Mucosa of descending colon (tissue), 3 donors: ENCODE data around the gene VKORC1. TPM values are rescaled to one million over a fixed set of nuclear protein-coding genes. Genes with fewer than 3 reads are reported as not detected.
A peak's percentile ranks its signal among the peaks of the same experiment; 100 is the strongest.

Experiments
- ATAC-seq: fragments of 200-7000 bp; cut with Tn5 transposase; one replicate; pipeline ENCODE4 v1.9.1; 2020; ENCODE audit warnings: mild to moderate bottlenecking, moderate library complexity
- DNase-seq, 3 donors: peaks; one replicate each; pipeline ENCODE4 v3.0.0-alpha.2; 2020
- H3K36me3 ChIP-seq: fragments of 200-600 bp; one replicate; pipeline ENCODE4 v1.8.0; 2021; ENCODE audit warnings: low read depth, mild to moderate bottlenecking
- H3K4me1 ChIP-seq: fragments of 200-600 bp; one replicate; pipeline ENCODE4 v1.8.0; 2021; ENCODE audit warnings: low read depth, mild to moderate bottlenecking
- H3K4me3 ChIP-seq: fragments of 200-600 bp; one replicate; pipeline ENCODE4 v1.8.0; 2021; ENCODE audit warnings: mild to moderate bottlenecking
- H3K9me3 ChIP-seq: fragments of 200-600 bp; one replicate; pipeline ENCODE4 v1.8.0; 2021; ENCODE audit warnings: mild to moderate bottlenecking
- CTCF ChIP-seq: fragments of 200-600 bp; IDR thresholded peaks from one replicate; pipeline ENCODE4 v1.8.0; 2022; ENCODE audit warnings: antibody characterized with exemption, mild to moderate bottlenecking
- intact Hi-C, 2 donors: fragments of 100-400 bp; cut with DNase I in 1 of 2; cut with micrococcal nuclease in 1 of 2; formaldehyde crosslinking; loops; one replicate each; pipeline versions ENCODE4 v1.11.0 to v1.11.1; 2022; cut with DNase I, micrococcal nuclease
- total RNA-seq, 3 donors: library from RNA; stranded (reverse); fragmentation: NEBNext Ultra II Directional in 2 of 3; extraction: Animal tissue kit (Norgen Biotek cat#: 25700) in 2 of 3; gene quantifications; one replicate each; pipeline versions ENCODE4 v1.2.1 to v1.2.4, GENCODE V29; 2021 to 2023
- donor health status: DM: no; HTN: no; CAD: no; lungs with moderate emphysema.
- donor health status: DM: no; HTN: no; CAD: no.
- donor health status: DM: no; HTN: yes; CAD: no.

The VKORC1 gene
- total RNA-seq, 3 donors from 2014 or later = 31.9 to 67.9 (median 41.3) TPM

DNA sequence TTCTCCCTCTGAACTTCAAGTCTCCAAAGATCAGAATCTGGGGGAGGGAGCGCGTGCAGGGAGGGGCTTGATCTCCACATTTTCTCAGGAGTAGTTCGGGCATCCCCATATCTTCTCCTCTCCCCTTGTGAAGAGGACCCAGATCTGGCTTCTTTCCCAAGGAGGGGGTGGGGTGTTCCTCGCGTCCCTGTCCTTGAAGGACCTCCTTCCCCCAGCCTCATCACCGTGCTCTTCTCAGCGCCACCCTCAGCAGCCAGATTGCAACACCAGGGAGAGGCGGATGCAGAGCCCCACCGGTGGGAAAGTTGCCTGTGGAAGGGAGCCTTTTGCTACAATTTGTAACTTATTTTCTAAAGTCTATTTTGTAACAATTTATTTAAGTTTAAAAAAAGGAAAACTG is 11.5 kb downstream of the VKORC1 start:
- no peaks in the 10 kb centered on the region for H3K9me3 ChIP-seq
- ATAC-seq (no peak), DNase-seq (no peak)
- peaks cover 3% of the 10 kb centered on the region for H3K36me3 ChIP-seq
- intact Hi-C loops = no loop called here
- no peak for TF ChIP-seq CTCF
- H3K4me1 ChIP-seq = no peaks in the 10 kb centered on the region
- no peak overlapping the region for H3K4me3 ChIP-seq

GRCh38 chr16:31082368-31083045 is 12.1 kb downstream of the VKORC1 start:
- H3K4me3 ChIP-seq = no peak overlapping the region
- ATAC-seq = peak; percentile 54
- DNase-seq = no peak
- no peak for TF ChIP-seq CTCF
- no peaks in the 10 kb centered on the region for H3K9me3 ChIP-seq
- H3K36me3 ChIP-seq = peaks cover 3% of the 10 kb centered on the region
- intact Hi-C loops = no loop called here
- no peaks in the 10 kb centered on the region for H3K4me1 ChIP-seq

- H3K4me1 ChIP-seq = no peaks in the 10 kb centered on the region
- H3K9me3 ChIP-seq = no peaks in the 10 kb centered on the region
- ATAC-seq = no peak
- no peak overlapping the region for H3K4me3 ChIP-seq
- peaks cover 3% of the 10 kb centered on the region for H3K36me3 ChIP-seq
- DNase-seq = no peak
- intact Hi-C loops = no loop called here
- TF ChIP-seq CTCF = no peak
Observed at GRCh38 chr16:31081428-31082351, 12.9 kb downstream of the VKORC1 start.

DNA sequence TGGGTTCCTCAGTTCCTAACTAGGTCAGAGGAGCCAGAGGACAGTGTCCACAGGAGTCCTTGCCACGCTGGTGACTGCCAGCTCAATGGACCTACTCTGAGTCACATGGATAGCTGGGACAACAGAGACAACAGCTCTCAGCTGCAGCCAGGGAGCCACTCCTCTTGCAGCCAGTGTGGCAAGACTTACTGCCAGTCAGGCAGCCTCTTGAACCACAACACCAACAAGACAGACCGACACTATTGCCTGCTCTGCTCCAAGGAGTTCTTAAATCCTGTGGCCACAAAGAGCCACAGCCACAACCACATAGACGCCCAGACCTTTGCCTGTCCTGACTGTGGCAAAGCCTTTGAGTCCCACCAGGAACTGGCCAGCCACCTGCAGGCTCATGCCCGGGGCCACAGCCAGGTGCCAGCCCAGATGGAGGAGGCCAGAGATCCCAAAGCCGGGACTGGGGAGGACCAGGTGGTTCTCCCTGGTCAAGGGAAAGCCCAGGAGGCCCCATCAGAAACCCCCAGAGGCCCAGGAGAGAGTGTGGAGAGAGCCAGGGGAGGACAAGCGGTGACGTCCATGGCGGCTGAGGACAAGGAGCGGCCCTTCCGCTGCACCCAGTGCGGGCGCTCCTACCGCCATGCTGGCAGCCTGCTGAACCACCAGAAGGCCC is 13.7 kb downstream of the VKORC1 start:
- intact Hi-C loops = no loop called here
- H3K4me3 ChIP-seq = no peak overlapping the region
- DNase-seq (no peak), ATAC-seq (no peak)
- peaks cover 3% of the 10 kb centered on the region for H3K36me3 ChIP-seq
- TF ChIP-seq CTCF = no peak
- no peaks in the 10 kb centered on the region for H3K4me1 ChIP-seq
- H3K9me3 ChIP-seq = no peaks in the 10 kb centered on the region

DNA sequence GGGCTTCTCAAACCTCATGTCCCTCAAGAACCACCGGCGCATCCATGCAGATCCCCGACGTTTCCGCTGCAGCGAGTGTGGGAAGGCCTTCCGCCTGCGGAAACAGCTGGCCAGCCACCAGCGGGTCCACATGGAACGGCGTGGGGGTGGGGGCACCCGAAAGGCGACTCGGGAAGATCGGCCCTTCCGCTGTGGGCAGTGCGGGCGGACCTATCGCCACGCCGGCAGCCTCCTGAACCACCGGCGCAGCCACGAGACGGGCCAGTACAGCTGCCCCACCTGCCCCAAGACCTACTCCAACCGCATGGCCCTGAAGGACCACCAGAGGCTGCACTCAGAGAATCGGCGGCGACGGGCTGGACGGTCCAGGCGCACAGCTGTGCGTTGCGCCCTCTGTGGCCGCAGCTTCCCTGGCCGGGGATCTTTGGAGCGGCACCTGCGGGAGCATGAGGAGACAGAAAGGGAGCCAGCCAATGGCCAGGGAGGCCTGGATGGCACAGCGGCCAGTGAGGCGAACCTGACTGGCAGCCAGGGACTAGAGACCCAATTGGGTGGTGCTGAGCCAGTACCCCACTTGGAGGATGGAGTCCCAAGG is 14.5 kb downstream of the VKORC1 start:
- no peak for TF ChIP-seq CTCF
- DNase-seq (no peak), ATAC-seq (no peak)
- Histone ChIP-seq H3K9me3 (no peaks in the 10 kb centered on the region), H3K36me3 (peaks cover 3% of the 10 kb centered on the region), H3K4me3 (no peak overlapping the region), H3K4me1 (peaks cover 5% of the 10 kb centered on the region)
- intact Hi-C loops = no loop called here
